ENCODE results near the gene MAPK8. TPM values are rescaled to one million over a fixed set of nuclear protein-coding genes. Genes with fewer than 3 reads are reported as not detected.

MAPK8 gene
- total RNA-seq, 2 donors from 2014 or later = 39.3 to 74.4 TPM

GRCh38 chr10:48363617-48364355 lies 57.3 kb downstream of the MAPK8 start:
- H3K4me3 ChIP-seq = no peak overlapping the region
- TF ChIP-seq POLR2AphosphoS5 (IDR thresholded peaks at IDR 0.05) (peak; percentile 53), POLR2A (IDR thresholded peaks at IDR 0.05) (no peak), CTCF (IDR thresholded peaks at IDR 0.05) (peak in 3 of 4 experiments; percentile 60 to 84 (median 73))
- intact Hi-C loops (cut with DNase I) = loop anchor here (10.0 kb wide), 1 partner anchor 191 kb away; no protein-coding TSS in a partner anchor
- no peaks in the 10 kb centered on the region for H3K9me3 ChIP-seq
- no peaks in the 10 kb centered on the region for H3K36me3 ChIP-seq
- H3K4me1 ChIP-seq (replicated peaks) = no peaks in the 10 kb centered on the region
- DNase-seq (ENCODE audit: low spot score) = peak; percentile 32
- no peaks in the 10 kb centered on the region for H3K27me3 ChIP-seq (replicated peaks; ENCODE audit: insufficient read depth)
- 27% methylated on average over 5 of the region's 5 CpGs for WGBS
- no peak overlapping the region for H3K27ac ChIP-seq

- H3K36me3 ChIP-seq = no peaks in the 10 kb centered on the region
- TF ChIP-seq CTCF (IDR thresholded peaks at IDR 0.05) = no peak
- peak; percentile 30 for TF ChIP-seq POLR2AphosphoS5 (IDR thresholded peaks at IDR 0.05)
- no peak for TF ChIP-seq POLR2A (IDR thresholded peaks at IDR 0.05)
- no peak overlapping the region for H3K27ac ChIP-seq
- DNase-seq (ENCODE audit: low spot score) = peak; percentile 36
- no peaks in the 10 kb centered on the region for H3K9me3 ChIP-seq
- no peaks in the 10 kb centered on the region for H3K27me3 ChIP-seq (replicated peaks; ENCODE audit: insufficient read depth)
- intact Hi-C loops (cut with DNase I) = loop anchor here (10.0 kb wide), 1 partner anchor 190 kb away; no protein-coding TSS in a partner anchor
- WGBS = 20% methylated on average over 3 of the region's 3 CpGs
- H3K4me3 ChIP-seq = no peak overlapping the region
- H3K4me1 ChIP-seq (replicated peaks) = no peaks in the 10 kb centered on the region
Measured at GRCh38 chr10:48364659-48365405, 58.4 kb downstream of the MAPK8 start.

- Histone ChIP-seq H3K27ac (no peak overlapping the region), H3K36me3 (no peaks in the 10 kb centered on the region), H3K27me3 (replicated peaks; ENCODE audit: insufficient read depth) (no peaks in the 10 kb centered on the region), H3K4me3 (no peak overlapping the region), H3K4me1 (replicated peaks) (no peaks in the 10 kb centered on the region), H3K9me3 (no peaks in the 10 kb centered on the region)
- WGBS = 100% methylated on average over 1 of the region's 1 CpG
- intact Hi-C loops (cut with DNase I) = loop anchor here (10.0 kb wide), 1 partner anchor 189 kb away; no protein-coding TSS in a partner anchor
- DNase-seq (ENCODE audit: low spot score) = no peak
- TF ChIP-seq POLR2A (IDR thresholded peaks at IDR 0.05) = no peak
- TF ChIP-seq POLR2AphosphoS5 (IDR thresholded peaks at IDR 0.05) = no peak
- TF ChIP-seq CTCF (IDR thresholded peaks at IDR 0.05) = no peak
Measured at GRCh38 chr10:48365668-48366067, 59.2 kb downstream of the MAPK8 start.

GRCh38 chr10:48366261-48366660 lies 59.8 kb downstream of the MAPK8 start:
- intact Hi-C loops (cut with DNase I) = loop anchor here (10.0 kb wide), 1 partner anchor 189 kb away; no protein-coding TSS in a partner anchor
- Histone ChIP-seq H3K4me1 (replicated peaks) (no peaks in the 10 kb centered on the region), H3K27me3 (replicated peaks; ENCODE audit: insufficient read depth) (no peaks in the 10 kb centered on the region), H3K36me3 (no peaks in the 10 kb centered on the region), H3K4me3 (no peak overlapping the region), H3K27ac (no peak overlapping the region), H3K9me3 (no peaks in the 10 kb centered on the region)
- TF ChIP-seq CTCF (IDR thresholded peaks at IDR 0.05) = no peak
- TF ChIP-seq POLR2AphosphoS5 (IDR thresholded peaks at IDR 0.05) = no peak
- TF ChIP-seq POLR2A (IDR thresholded peaks at IDR 0.05) = no peak
- DNase-seq (ENCODE audit: low spot score) = no peak
